A673 (cell line): ENCODE results near the gene UBR4. TPM values are rescaled to one million over a fixed set of nuclear protein-coding genes. Genes with fewer than 3 reads are reported as not detected.

Experiments used
- BruUV-seq: library from RNA; stranded (reverse); fragments of 400-500 nt; replicated peaks from 2 replicates; lab custom pipeline; 2021; lab: Mats Ljungman, UMichigan
- CTCF ChIA-PET: fragments of 300-600 bp; sonication (Branson Sonifier 250); formaldehyde crosslinking; loops from one replicate; lab custom pipeline; 2022; ENCODE audit warnings: antibody characterized with exemption; lab: Charles Lee
- POLR2A ChIA-PET: fragments of 300-600 bp; sonication (Branson Sonifier 250); formaldehyde crosslinking; loops from one replicate; lab custom pipeline; 2022; ENCODE audit warnings: antibody characterized with exemption; ENCODE audit not compliant: low non-redundant PET; lab: Charles Lee
- DNase-seq: peaks from one replicate; pipeline ENCODE4 v3.0.0-alpha.2; 2015; ENCODE audit warnings: low spot score
- H3K27ac ChIP-seq: fragments of 200-600 bp; sonication (generic); 2 replicates; pipeline ENCODE4 v1.5.1; 2016; ENCODE audit warnings: mixed run types, low read depth, mild to moderate bottlenecking, mixed read lengths, antibody characterized with exemption, low read length; ENCODE audit not compliant: poor library complexity, severe bottlenecking
- H3K27me3 ChIP-seq: fragments of 200-600 bp; sonication (generic); replicated peaks from 2 replicates; pipeline ENCODE4 v1.6.1; 2017; ENCODE audit warnings: mixed run types, low read depth, mild to moderate bottlenecking, mixed read lengths, antibody characterized with exemption, low read length; ENCODE audit not compliant: insufficient read depth, poor library complexity
- H3K36me3 ChIP-seq: fragments of 200-600 bp; sonication (generic); 2 replicates; pipeline ENCODE4 v1.6.1; 2016; ENCODE audit warnings: mixed run types, mild to moderate bottlenecking, mixed read lengths, antibody characterized with exemption, low read length; ENCODE audit not compliant: insufficient read depth, poor library complexity, severe bottlenecking
- H3K4me1 ChIP-seq: fragments of 200-600 bp; sonication (generic); 2 replicates; pipeline ENCODE4 v1.6.1; 2017; ENCODE audit warnings: mixed run types, mild to moderate bottlenecking, mixed read lengths, antibody characterized with exemption, low read length; ENCODE audit not compliant: insufficient read depth, poor library complexity, severe bottlenecking
- H3K4me3 ChIP-seq: fragments of 200-600 bp; sonication (generic); 2 replicates; pipeline ENCODE4 v1.5.1; 2016; ENCODE audit warnings: low read depth, mixed run types, mild to moderate bottlenecking, mixed read lengths, low read length; ENCODE audit not compliant: poor library complexity, severe bottlenecking
- H3K9me3 ChIP-seq: fragments of 200-600 bp; sonication (generic); 2 replicates; pipeline ENCODE4 v1.6.1; 2016; ENCODE audit warnings: mixed run types, low read depth, mild to moderate bottlenecking, mixed read lengths, antibody characterized with exemption, low read length; ENCODE audit not compliant: poor library complexity, severe bottlenecking
- EZH2 ChIP-seq: fragments of 200-600 bp; sonication (generic); IDR thresholded peaks from 2 replicates; pipeline ENCODE4 v1.6.1; 2017; ENCODE audit warnings: borderline replicate concordance, low read depth, mild to moderate bottlenecking, mixed read lengths, antibody characterized with exemption, low read length; ENCODE audit not compliant: poor library complexity, severe bottlenecking
- intact Hi-C: fragments of 100-400 bp; cut with micrococcal nuclease; formaldehyde crosslinking; loops from one replicate; pipeline ENCODE4 v1.10.0; 2022; ENCODE audit not compliant: unreplicated experiment
- total RNA-seq: library from RNA; stranded (reverse); gene quantifications from 2 replicates; pipeline ENCODE4 v1.2.3, GENCODE V29; 2021
- TF ChIP-seq, protein P1 (sequence below): fragments of 300-800, 200-600 bp; sonication (generic); conservative IDR thresholded peaks from 2 replicates; pipeline ENCODE4 v1.5.1; 2017; ENCODE audit warnings: low read depth, mild to moderate bottlenecking, antibody characterized with exemption, low read length, moderate library complexity, mixed read lengths

Gene UBR4
- total RNA-seq, 1 experiment from 2014 or later, result 214 TPM

DNA sequence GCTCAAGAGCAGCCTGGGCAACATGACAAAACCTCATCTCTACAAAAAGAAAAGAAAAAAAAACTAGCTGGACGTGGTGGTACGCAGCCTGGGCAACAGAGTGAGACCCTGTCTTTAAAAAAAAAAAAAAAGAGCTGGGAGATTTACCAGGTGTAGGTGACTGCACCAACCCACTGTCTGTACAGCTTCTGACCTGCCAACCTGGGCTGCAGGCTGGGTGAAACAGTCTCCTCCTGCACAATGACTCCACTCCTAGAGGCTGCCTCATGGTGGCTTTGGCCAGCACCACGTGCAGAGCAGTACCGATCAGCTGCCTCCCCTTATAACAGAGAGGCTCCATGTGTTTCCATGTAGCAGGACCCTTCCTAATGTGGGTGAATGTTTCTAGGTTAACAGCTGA, 45.2 kb upstream of the UBR4 start:
- intact Hi-C loops, result no loop called here
- ChIA-PET POLR2A (no interaction called here), CTCF (interaction anchor here (0.7 kb wide), 1 partner anchor 47 kb away, joined by 6 read pairs; no protein-coding TSS in a partner anchor)

DNA sequence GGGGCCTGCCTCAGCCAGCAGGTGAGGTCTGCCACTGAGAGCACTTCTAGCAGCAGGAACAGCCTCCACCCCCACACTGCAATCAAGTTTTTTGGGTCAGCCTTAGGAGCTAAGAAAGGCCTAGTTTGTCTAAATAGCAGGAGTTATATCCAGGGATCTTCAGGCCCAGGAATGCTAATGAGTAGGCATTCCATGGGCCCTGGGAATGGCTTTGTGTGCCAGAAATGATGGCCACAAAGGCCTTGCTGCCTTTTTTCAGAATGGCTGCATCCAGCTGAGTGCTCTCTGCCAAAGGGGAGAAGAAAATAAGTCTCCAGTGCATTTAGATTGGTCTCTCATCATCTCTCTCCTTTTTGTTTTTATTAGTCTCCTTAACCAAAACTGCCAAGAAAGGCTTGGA, 44.4 kb upstream of the UBR4 start:
- Histone ChIP-seq H3K4me1 (peaks cover 25% of the 10 kb centered on the region), H3K27me3 (no peaks in the 10 kb centered on the region), H3K36me3 (peaks cover 54% of the 10 kb centered on the region), H3K27ac (no peak overlapping the region), H3K9me3 (no peaks in the 10 kb centered on the region), H3K4me3 (no peak overlapping the region)
- DNase-seq, result no peak
- intact Hi-C loops, result no loop called here
- CTCF ChIA-PET, result no interaction called here
- no peak for TF ChIP-seq EZH2
- TF ChIP-seq, protein P1, sequence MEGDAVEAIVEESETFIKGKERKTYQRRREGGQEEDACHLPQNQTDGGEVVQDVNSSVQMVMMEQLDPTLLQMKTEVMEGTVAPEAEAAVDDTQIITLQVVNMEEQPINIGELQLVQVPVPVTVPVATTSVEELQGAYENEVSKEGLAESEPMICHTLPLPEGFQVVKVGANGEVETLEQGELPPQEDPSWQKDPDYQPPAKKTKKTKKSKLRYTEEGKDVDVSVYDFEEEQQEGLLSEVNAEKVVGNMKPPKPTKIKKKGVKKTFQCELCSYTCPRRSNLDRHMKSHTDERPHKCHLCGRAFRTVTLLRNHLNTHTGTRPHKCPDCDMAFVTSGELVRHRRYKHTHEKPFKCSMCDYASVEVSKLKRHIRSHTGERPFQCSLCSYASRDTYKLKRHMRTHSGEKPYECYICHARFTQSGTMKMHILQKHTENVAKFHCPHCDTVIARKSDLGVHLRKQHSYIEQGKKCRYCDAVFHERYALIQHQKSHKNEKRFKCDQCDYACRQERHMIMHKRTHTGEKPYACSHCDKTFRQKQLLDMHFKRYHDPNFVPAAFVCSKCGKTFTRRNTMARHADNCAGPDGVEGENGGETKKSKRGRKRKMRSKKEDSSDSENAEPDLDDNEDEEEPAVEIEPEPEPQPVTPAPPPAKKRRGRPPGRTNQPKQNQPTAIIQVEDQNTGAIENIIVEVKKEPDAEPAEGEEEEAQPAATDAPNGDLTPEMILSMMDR, result no peak
- POLR2A ChIA-PET, result no interaction called here
- no TSS peak for BruUV-seq

More for the DNA sequence above, 45.2 kb upstream of the UBR4 start:
- no peaks in the 10 kb centered on the region for H3K27me3 ChIP-seq
- peaks cover 60% of the 10 kb centered on the region for H3K36me3 ChIP-seq
- BruUV-seq, result no TSS peak
- H3K27ac ChIP-seq, result no peak overlapping the region
- H3K4me3 ChIP-seq, result no peak overlapping the region
- TF ChIP-seq, protein P1, result no peak
- TF ChIP-seq EZH2, result no peak
- no peak for DNase-seq
- no peaks in the 10 kb centered on the region for H3K9me3 ChIP-seq
- H3K4me1 ChIP-seq, result peaks cover 18% of the 10 kb centered on the region

GRCh38 chr1:19251305-19252196, 41.5 kb upstream of the UBR4 start, which contains the start of the genes EMC1 and MRTO4:
TSS of gene EMC1 (minus strand) at chr1:19251524. CDS start at chr1:19251509, 15 bp downstream.
TSS of gene MRTO4 (plus strand) at chr1:19251805. CDS start at chr1:19251836, 31 bp downstream.
- intact Hi-C loops, result loop anchor here (2.0 kb wide), 2 partner anchors 61 to 401 kb away; partner anchors contain the start of genes AKR7A2 and SLC66A1

More at GRCh38 chr1:19251305-19252196, 41.5 kb upstream of the UBR4 start, which contains the start of the genes EMC1 and MRTO4:
- no peaks in the 10 kb centered on the region for H3K9me3 ChIP-seq
- H3K4me1 ChIP-seq, result peaks cover 25% of the 10 kb centered on the region
- no peaks in the 10 kb centered on the region for H3K27me3 ChIP-seq
- TF ChIP-seq, protein P1, result no peak
- TF ChIP-seq EZH2, result no peak
- CTCF ChIA-PET, result interaction anchor here (0.7 kb wide), 1 partner anchor 402 kb away, joined by 3 read pairs; no protein-coding TSS in a partner anchor
- H3K27ac ChIP-seq, result peak within 1 kb of the TSS; percentile 99
- POLR2A ChIA-PET, result interaction anchor here (0.9 kb wide), 1 partner anchor 10 kb away, joined by 4 read pairs; no protein-coding TSS in a partner anchor
- H3K36me3 ChIP-seq, result peaks cover 27% of the 10 kb centered on the region
- no TSS peak for BruUV-seq
- H3K4me3 ChIP-seq, result peak within 1 kb of the TSS; percentile 84
- peak; percentile 94 for DNase-seq
